Activated CD4-positive, alpha-beta T cell treated with anti-CD3 and anti-CD28 coated beads for 24 hours (primary cell): Measurements from ENCODE around the gene SMIM32.

ENCODE experiments used
- DNase-seq, 2 donors: peaks; one replicate each; pipeline ENCODE4 v3.0.0-alpha.2; 2020; ENCODE audit warnings: low read depth in 2 of 2

The SMIM32 gene

DNA sequence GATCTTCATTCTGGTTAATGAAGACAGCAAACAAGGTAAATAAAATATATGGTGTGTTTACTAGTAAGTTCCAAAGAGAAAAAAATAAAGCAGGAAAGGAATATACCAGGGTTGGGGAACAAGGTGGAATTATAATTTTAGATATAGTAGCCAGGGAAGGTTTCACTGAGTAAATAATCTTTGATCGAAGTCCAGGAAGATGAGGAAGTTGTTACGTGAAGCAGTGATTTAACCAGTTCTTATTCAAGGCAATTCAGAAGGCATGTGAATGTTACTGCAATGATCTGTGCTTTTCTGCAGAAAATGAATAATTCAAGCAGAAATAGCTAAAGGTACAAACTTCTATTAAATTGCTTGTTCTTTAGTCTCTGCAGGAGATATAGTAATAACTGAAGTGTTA, 6.2 kb downstream of the SMIM32 start:
- no peak for DNase-seq

DNA sequence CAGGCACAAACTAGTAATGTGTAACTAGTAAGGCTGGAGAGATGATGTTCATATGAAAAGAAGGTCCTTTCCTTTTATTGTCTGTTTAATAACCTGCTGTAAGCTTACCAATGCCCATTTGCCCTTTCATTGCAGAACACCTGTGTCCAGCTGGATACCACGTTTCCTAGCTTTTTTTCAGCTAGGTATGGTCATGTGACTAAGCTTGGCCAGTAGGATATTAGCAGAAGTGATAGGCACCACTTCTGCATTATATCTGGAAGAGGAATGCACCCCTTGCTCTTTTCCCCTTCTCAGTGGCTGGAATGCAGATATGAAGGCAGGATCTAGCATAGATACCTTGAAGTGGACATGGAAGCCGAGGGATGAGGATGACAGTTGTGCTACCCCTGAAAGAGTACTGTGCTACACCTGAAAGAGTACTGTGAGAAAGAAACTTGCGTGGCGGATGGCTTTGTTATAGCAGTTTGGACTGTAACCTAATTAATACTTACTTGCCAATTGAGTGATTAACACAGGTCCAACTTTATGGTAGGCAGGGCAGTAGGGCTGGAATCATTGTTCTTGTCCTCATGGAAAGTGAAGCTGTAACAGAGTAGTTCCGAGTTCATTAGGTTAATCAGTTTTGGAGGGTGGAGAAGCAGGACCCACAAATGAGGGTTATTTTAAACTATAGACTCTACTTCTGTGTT, 6.8 kb downstream of the SMIM32 start:
- no peak for DNase-seq

DNA sequence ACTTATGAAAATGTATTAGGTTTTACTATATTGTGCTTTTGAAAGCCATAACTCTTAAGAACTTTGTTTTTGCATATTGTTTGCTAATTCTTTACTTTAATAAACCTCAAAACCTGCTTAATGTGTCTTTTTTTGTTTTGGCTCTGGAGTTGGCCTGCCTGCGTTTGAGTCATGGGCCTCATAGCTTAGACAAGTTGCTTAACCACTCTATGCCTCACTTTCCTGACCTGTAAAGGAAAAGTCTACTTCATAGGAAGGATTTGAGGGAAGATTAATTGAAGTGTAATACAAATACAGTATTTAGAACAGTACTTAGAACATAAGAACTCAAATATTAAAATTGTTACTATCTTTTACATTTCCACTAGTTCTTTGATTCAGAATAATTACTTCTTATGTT, 10.3 kb downstream of the SMIM32 start:
- no peak for DNase-seq

DNA sequence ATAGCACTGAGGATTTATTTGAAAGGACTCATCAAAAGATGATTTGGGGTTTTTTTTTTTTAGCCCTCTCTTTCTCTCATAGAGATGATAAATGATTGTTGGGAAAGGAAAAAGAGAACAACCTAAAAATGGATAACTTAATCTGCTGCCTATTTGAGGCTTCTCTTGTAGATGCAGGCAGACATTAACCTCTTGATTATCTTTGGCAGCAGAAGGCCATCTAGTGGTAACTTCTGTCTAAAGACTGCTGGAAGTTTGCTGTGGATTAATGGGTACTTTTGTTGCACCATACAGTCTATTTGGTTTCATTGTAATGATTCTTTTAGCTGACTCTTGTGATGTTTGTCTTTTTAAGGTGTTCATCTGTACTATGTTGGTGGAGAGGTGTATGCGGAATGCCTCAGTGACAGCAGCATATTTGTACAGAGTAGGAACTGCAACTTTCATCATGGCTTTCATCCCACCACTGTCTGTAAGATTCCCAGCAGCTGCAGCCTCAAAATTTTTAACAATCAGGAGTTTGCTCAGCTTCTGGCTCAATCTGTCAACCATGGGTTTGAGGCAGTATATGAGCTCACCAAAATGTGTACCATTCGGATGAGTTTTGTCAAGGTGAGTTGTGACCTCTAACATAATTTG, 18.8 kb downstream of the SMIM32 start:
- no peak for DNase-seq

DNA sequence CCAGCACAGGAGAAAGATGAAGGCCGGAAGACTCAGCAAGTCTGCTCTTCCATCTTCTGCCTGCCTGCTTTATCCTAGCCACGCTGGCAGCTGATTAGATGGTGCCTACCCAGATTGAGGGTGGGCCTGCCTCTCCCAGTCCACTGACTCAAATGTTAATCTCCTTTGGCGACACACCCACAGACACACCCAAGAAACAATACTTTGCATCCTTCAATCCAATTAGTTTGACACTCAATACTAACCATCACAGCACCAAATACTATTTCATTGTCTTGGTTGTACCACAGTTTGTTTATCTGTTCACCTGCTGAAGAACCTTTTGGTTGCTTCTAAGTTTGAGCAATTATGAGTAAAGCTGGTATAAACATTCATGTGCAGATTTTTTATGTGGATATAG, 23.7 kb downstream of the SMIM32 start:
- DNase-seq, result no peak

DNA sequence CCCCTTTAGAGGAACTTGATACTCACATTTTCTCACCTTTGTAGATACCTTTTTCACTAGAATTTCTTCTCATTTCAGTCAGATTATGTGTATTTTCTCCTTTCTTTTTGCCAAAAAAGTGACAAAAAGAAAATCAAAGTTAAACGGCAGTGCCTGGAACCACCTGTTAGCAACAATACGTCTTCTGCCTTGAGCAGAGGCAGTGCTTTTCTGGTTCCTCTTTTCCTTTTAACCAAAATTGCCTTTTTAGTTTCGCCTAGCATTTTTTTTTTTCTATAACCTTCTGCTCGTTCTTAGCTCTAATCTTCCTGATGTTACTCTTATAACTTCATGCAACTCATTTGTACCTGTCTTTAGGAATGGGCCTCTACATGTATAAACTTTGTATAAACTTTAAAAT, 26.1 kb downstream of the SMIM32 start:
- no peak for DNase-seq

DNA sequence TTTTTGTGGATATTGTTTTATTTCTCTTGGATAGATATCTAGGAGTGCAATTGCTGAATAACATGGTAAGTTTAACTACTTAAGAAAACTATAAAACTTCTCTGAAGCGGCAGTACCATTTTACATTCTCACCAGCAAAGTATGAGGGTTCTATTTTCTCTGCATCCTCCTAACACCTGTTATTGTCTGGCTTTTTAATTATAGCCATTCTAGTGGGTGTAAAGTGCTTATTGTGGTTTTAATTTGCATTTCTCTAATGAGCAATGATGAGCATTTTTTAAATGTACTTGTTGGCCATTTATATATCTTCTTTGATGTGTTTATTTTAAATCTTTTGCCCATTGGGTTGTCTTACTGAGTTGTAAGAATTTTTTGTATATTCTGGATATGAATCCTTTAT, 28.7 kb downstream of the SMIM32 start:
- no peak for DNase-seq

DNA sequence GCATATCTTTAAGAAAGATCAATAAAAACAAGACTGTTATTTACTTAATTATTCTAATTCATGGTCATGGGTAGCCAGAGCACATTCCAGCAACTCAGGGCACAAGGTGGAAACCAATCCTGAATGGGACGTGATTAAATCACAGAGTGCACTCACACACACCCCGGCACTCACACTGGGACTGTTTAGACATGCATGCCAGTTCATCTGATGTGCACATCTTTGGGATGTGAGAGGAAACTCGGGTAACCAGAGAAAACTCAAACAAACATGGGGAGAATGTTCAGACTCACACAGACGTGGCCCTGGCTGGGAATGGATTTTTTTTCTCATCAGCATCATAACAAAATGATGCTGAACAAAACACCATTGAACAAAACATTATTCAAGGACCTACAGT, 31.0 kb downstream of the SMIM32 start:
- DNase-seq, result no peak

DNA sequence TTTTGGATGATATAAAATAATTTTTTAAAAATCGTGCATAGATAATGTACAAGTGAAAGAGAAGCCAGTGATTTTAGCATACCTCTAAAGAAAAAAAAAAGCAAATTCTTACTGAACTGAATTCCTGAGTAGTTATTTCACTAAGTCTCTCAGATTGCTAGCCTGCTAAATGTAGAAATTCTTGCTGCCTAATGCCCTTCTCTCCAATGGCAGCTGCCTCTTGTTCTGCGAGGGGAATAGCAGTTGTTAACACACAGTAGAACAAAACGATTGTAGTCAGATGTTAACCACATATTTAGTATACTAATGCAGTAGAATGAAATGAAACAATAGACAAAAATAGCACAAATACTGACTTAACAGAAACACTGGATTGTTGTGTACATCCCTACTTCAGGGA, 33.5 kb downstream of the SMIM32 start:
- DNase-seq, result no peak

DNA sequence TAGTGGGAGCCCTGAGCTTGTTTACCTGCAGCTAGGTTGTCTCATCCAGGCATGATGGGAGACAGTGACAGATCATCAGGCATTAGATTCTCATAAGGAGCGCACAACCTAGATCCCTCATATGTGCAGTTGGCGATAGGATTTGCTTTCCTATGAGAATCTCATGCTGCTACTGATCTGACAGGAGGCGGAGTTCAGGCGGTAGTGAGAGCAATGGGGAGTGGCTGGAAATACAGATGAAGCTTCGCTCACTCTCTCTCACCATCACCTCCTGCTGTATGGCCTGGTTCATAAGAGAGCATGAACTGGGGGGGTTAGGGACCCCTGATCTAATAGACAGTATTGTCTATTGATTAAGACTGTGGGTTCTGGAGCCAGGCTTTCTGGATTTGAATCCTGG, 35.4 kb downstream of the SMIM32 start:
- no peak for DNase-seq

DNA sequence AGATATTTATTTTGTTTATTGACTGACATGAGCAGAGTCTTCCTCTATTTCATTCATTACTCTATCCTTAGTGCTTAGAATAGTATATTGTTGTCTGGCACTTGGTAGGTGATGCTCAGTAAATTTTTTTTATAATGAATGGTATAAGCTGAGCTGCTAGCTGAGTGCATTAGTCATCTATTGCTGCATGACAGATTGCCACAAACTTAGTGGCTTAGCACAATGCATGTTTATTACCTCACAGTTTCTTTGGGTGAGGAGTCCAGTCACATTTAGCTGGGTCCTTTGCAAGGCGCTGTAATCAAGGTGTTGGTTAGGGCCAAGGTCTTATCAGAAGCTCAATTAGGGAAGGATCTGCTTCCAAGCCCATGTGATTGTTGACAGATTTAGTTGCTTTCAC, 37.2 kb downstream of the SMIM32 start:
- no peak for DNase-seq

DNA sequence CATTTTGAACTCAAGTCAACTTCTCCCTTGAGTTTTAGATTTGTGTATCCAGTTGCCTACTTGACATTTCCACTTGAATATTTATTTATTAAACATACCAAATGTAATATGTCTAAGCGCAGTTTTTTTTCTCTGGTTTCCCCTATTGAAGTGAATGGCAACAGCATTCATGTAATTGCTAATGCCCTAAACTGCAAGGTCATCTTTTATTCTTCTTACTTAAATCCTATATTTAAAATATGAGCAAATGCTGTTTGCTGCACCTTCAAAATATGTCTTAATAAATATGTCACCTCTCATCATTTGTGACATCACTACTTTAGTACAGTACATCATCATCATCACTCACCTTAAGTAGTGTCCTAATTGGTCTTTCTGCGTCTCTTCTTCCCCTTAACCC, 37.9 kb downstream of the SMIM32 start:
- DNase-seq, result no peak

DNA sequence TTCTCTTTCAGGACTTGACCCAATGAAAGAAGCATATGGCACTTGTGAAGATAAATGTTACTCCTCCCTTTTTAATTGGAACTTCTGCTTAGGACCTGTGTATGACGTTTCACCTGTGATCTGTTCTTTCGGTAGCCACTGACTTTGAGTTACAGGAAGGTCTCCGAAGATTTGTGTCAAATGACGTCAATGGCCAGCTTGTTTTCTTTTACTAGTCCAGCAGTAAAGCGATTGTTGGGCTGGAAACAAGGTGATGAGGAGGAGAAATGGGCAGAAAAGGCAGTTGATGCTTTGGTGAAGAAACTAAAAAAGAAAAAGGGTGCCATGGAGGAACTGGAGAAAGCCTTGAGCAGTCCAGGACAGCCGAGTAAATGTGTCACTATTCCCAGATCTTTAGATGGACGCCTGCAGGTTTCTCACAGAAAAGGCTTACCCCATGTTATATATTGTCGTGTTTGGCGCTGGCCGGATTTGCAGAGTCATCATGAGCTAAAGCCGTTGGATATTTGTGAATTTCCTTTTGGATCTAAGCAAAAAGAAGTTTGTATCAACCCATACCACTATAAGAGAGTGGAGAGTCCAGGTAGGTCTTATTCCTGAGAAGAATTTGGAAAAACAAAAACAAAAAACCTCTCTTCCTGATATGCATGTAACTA, 39.3 kb downstream of the SMIM32 start:
- no peak for DNase-seq

DNA sequence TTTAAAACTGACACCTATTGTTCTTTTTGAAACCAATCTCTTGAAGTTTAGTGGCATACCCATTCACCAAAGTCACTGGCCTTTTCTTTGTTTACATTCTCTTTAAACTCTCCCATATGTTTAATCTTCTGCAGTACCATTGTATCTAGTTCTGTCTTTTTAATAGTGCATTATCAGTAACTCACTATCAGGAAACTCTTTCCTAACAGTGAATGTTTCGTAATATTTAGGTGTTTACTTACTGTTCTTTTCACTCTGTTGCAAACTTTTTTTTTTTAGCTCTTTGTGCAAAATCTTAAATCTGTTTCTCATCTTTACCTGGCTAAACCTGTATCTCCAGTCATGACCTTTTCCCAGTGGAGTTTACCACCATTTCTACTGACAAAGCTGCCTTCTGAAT, 43.1 kb downstream of the SMIM32 start:
- DNase-seq, result no peak

DNA sequence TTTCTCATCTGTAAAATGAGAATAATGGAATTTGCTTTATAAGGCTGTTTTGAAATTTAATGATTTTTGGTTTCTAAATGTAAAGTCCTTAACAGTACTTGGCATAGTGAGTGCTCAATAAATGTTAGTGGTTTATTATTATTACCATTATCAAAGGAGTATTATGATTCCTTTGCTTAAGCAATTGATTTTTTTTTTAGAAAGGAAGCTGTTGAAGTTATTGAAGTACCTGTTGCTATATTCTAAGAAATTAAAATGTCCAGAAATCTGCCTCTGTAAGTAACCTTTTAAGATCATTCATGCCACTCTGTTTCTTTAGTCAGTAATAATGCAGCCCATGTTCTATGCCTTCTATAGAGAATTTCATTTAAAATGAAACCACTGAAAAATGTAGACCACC, 45.3 kb downstream of the SMIM32 start:
- no peak for DNase-seq

DNA sequence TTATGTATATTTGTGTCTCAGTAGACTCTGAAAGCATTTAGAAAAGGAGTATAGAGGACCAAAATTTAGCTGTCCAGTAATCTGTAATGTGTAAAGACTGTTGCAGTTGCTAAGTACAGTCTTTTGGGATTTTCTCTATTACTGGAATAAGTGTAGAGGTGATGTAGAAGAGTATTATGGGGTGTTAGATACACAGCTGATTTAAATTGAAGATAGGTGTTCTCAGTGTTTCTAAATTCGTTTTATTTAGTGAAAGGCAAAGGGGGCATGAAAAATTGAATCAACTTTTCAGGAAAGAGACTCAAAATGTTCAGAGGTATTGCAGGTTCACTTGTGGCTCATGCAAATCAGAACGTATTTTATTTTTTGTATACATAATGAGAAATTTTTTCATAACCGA, 46.8 kb downstream of the SMIM32 start:
- DNase-seq, result no peak

DNA sequence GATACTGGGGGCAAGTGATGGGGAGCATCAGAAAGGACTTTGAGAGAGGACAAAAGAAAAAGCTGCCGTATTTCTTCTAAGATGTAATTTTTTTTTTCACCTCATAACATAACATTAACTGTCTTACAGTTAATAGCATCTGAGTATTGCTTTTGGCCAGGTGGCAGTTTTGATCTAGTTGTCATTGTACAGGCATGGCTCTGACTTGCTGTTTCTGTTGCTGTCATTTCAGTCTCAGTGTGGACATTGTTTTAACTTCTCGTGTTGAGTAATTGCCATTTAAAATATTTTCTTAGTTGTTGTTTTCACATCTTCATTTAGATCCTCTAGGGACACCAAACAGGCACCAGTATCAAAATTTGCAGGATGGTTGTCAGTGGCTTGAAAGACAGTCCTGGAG, 47.9 kb downstream of the SMIM32 start:
- no peak for DNase-seq

DNA sequence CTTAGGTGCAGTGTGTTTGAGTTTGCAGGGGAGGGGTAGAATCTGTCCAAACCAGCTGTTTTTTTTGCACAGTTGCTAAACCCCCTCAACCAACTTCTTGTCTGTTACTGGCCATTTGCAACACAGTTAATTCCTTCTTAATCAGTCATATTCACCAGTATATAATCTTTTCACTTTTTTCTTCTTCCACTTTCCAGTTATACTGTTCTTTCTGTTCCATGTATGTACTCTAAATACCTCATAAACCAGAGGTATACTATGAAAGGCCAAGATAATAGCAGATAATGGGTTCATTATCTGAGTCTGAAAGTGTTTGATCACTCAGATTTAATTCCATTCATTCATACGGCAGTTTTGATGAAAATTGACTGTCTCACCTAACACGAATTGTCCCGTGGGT, 49.2 kb downstream of the SMIM32 start:
- DNase-seq, result no peak

DNA sequence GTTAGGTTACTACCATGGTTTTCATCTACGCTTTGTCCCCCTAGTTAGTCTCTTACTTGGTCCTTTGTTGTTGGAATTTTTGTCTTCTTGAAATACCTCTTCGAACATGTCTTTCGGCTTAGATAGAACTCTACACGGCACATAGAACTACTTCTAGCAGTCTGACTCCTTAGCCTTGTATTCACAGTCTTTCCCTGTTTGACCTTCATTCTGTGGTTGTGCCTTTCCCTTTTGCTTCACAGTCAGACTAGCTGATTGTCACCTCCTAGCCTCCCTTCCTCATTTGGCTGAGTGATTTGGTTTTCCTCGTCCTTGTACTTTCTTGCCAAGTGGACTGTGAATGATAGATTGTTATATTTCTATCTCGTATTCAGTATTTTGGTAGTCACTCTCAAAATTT, 49.6 kb downstream of the SMIM32 start:
- DNase-seq, result no peak

DNA sequence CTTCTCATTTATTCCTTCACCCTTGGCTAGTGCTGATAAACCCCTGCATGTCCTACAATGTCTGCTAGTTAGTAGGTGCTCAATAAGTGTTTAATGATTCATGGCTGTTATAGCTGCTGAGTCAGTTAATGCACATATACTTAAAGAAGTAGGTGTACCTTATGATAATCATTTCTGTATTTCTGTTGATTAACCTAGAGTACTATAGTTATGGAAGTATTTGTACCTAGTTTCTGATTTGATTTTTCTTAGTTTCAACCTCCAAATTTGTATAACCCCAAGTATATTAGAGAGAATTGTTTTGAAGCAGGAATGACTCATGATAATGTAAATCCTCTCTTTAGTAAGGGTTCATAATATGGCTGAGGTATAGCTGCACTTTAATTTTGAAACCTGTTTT, 51.4 kb downstream of the SMIM32 start:
- no peak for DNase-seq
